Duodenal mucosa (tissue), 2 donors: ENCODE data around the gene RBM27.
"Not testable (repeated sequence)": the region's sequence is repeated elsewhere in the genome, so short reads cannot be mapped to it uniquely, and the experiment has no call there.

Experiments
- H3K27ac ChIP-seq: one replicate; pipeline ENCODE4 v1.7.0; 2013; ENCODE audit warnings: low read depth, low read length
- H3K27me3 ChIP-seq, 2 donors: one replicate each; pipeline ENCODE4 v1.7.0; 2013; ENCODE audit warnings: low read length in 2 of 2, control low read depth in 1 of 2; ENCODE audit not compliant: insufficient read depth in 2 of 2, control insufficient read depth in 1 of 2
- H3K36me3 ChIP-seq, 2 donors: one replicate each; pipeline ENCODE4 v1.7.0; 2013; ENCODE audit warnings: low read length in 2 of 2, control low read depth in 1 of 2; ENCODE audit not compliant: insufficient read depth in 2 of 2, control insufficient read depth in 1 of 2
- H3K4me1 ChIP-seq, 2 donors: one replicate each; pipeline ENCODE4 v1.7.0; 2013; ENCODE audit warnings: low read length in 2 of 2, control low read depth in 1 of 2; ENCODE audit not compliant: insufficient read depth in 2 of 2, control insufficient read depth in 1 of 2
- H3K4me3 ChIP-seq, 2 donors: one replicate each; pipeline ENCODE4 v1.7.0; 2013; ENCODE audit warnings: low read length in 2 of 2, low read depth in 1 of 2
- H3K9ac ChIP-seq, 2 donors: one replicate each; pipeline ENCODE4 v1.7.0; 2013; ENCODE audit warnings: low read length in 2 of 2, low read depth in 1 of 2
- H3K9me3 ChIP-seq, 2 donors: one replicate each; pipeline ENCODE4 v1.7.0; 2013; ENCODE audit warnings: low read length in 2 of 2, control low read depth in 1 of 2; ENCODE audit not compliant: control insufficient read depth in 1 of 2

RBM27 gene

GRCh38 chr5:146203011-146203871 lies at the start of gene RBM27:
Gene RBM27 (plus strand): TSS chr5:146203605. CDS start chr5:146203766, 161 bp downstream.
- Histone ChIP-seq H3K9ac (peak within 1 kb of the TSS; percentile 80 to 84), H3K36me3 (no peaks in the 10 kb centered on the region), H3K9me3 (no peaks in the 10 kb centered on the region), H3K4me1 (peaks cover 13 to 19% of the 10 kb centered on the region in 2 donors), H3K4me3 (peak within 1 kb of the TSS; percentile 77 to 93), H3K27me3 (no peaks in the 10 kb centered on the region), H3K27ac (peak within 1 kb of the TSS; percentile 41)

- no peak overlapping the region for H3K9ac ChIP-seq
- no peaks in the 10 kb centered on the region for H3K27me3 ChIP-seq
- H3K4me3 ChIP-seq: no peak overlapping the region
- H3K27ac ChIP-seq: no peak overlapping the region
- H3K4me1 ChIP-seq: no peaks in the 10 kb centered on the region
- peaks cover 34 to 79% of the 10 kb centered on the region in 2 donors for H3K36me3 ChIP-seq
- H3K9me3 ChIP-seq: no peaks in the 10 kb centered on the region
Observed at GRCh38 chr5:146158255-146158654, 45.1 kb upstream of the RBM27 start.

GRCh38 chr5:146164382-146164781 lies 39.0 kb upstream of the RBM27 start:
- H3K9ac ChIP-seq: no peak overlapping the region
- no peak overlapping the region for H3K27ac ChIP-seq
- H3K4me1 ChIP-seq: no peaks in the 10 kb centered on the region
- no peaks in the 10 kb centered on the region for H3K9me3 ChIP-seq
- no peaks in the 10 kb centered on the region for H3K27me3 ChIP-seq
- H3K36me3 ChIP-seq: peaks cover 10 to 68% of the 10 kb centered on the region in 2 donors
- H3K4me3 ChIP-seq: no peak overlapping the region

- no peak overlapping the region for H3K4me3 ChIP-seq
- no peaks in the 10 kb centered on the region for H3K27me3 ChIP-seq
- H3K9me3 ChIP-seq: no peaks in the 10 kb centered on the region
- no peak overlapping the region for H3K9ac ChIP-seq
- no peak overlapping the region for H3K27ac ChIP-seq
- H3K4me1 ChIP-seq: no peaks in the 10 kb centered on the region
- peaks cover 10 to 69% of the 10 kb centered on the region in 2 donors for H3K36me3 ChIP-seq
Observed at GRCh38 chr5:146165460-146165859, 37.9 kb upstream of the RBM27 start.

GRCh38 chr5:146165903-146166302 lies 37.5 kb upstream of the RBM27 start:
- no peaks in the 10 kb centered on the region for H3K27me3 ChIP-seq
- no peak overlapping the region for H3K27ac ChIP-seq
- H3K4me1 ChIP-seq: no peaks in the 10 kb centered on the region
- no peak overlapping the region for H3K9ac ChIP-seq
- no peak overlapping the region for H3K4me3 ChIP-seq
- no peaks in the 10 kb centered on the region for H3K9me3 ChIP-seq
- H3K36me3 ChIP-seq: peaks cover 10 to 70% of the 10 kb centered on the region in 2 donors

GRCh38 chr5:146169076-146169475 lies 34.3 kb upstream of the RBM27 start:
- H3K36me3 ChIP-seq: peaks cover 0 to 49% of the 10 kb centered on the region in 2 donors
- no peak overlapping the region for H3K9ac ChIP-seq
- H3K27ac ChIP-seq: no peak overlapping the region
- H3K4me1 ChIP-seq: no peaks in the 10 kb centered on the region
- no peak overlapping the region for H3K4me3 ChIP-seq
- H3K27me3 ChIP-seq: no peaks in the 10 kb centered on the region
- H3K9me3 ChIP-seq: no peaks in the 10 kb centered on the region

- H3K9me3 ChIP-seq, H3K9ac ChIP-seq, H3K4me1 ChIP-seq, H3K4me3 ChIP-seq, H3K27me3 ChIP-seq, H3K27ac ChIP-seq: not testable (repeated sequence)
- H3K36me3 ChIP-seq: peaks cover 0 to 27% of the 10 kb centered on the region in 2 donors
Observed at GRCh38 chr5:146173049-146173448, 30.4 kb upstream of the RBM27 start.

- no peak overlapping the region for H3K9ac ChIP-seq
- no peaks in the 10 kb centered on the region for H3K27me3 ChIP-seq
- no peak overlapping the region for H3K4me3 ChIP-seq
- H3K9me3 ChIP-seq: no peaks in the 10 kb centered on the region
- no peak overlapping the region for H3K27ac ChIP-seq
- H3K36me3 ChIP-seq: peaks cover 0 to 24% of the 10 kb centered on the region in 2 donors
- H3K4me1 ChIP-seq: no peaks in the 10 kb centered on the region
Observed at GRCh38 chr5:146173597-146173996, 29.8 kb upstream of the RBM27 start.

GRCh38 chr5:146176805-146177204 lies 26.6 kb upstream of the RBM27 start:
- peaks cover 4 to 6% of the 10 kb centered on the region in 2 donors for H3K4me1 ChIP-seq
- H3K9me3 ChIP-seq: no peaks in the 10 kb centered on the region
- H3K36me3 ChIP-seq: peaks cover 0 to 3% of the 10 kb centered on the region in 2 donors
- no peak overlapping the region for H3K4me3 ChIP-seq
- H3K27me3 ChIP-seq: no peaks in the 10 kb centered on the region
- no peak overlapping the region for H3K9ac ChIP-seq
- no peak overlapping the region for H3K27ac ChIP-seq

GRCh38 chr5:146179696-146180095 lies 23.7 kb upstream of the RBM27 start:
- Histone ChIP-seq H3K4me1 (peaks cover 4 to 6% of the 10 kb centered on the region in 2 donors), H3K4me3 (no peak overlapping the region), H3K9me3 (no peaks in the 10 kb centered on the region), H3K27ac (no peak overlapping the region), H3K9ac (no peak overlapping the region), H3K27me3 (no peaks in the 10 kb centered on the region), H3K36me3 (peaks cover 0 to 2% of the 10 kb centered on the region in 2 donors)
